Gastrocnemius medialis (tissue), 4 donors: ENCODE data around the gene ZNF787.

ENCODE experiments used
- POLR2A ChIP-seq, 2 donors: fragments of 450-650 bp; IDR thresholded peaks; one replicate each; pipeline ENCODE4 v1.6.1; 2017; ENCODE audit warnings: antibody characterized with exemption in 2 of 2, mild to moderate bottlenecking in 2 of 2, moderate library complexity in 2 of 2
- TF ChIP-seq, protein P1 (sequence below), 5 experiments: fragments of 450-650 bp in 3 of 5; fragments of 200-600 bp in 2 of 5; sonication (generic) in 2 of 5; IDR thresholded peaks in 4 of 5; conservative IDR thresholded peaks in 1 of 5; 1 replicate in 4 of 5; 2 replicates in 1 of 5; pipeline ENCODE4 v1.5.1; 2016 to 2019; ENCODE audit warnings: antibody characterized with exemption in 5 of 5, mild to moderate bottlenecking in 3 of 5, moderate library complexity in 3 of 5

DNA sequence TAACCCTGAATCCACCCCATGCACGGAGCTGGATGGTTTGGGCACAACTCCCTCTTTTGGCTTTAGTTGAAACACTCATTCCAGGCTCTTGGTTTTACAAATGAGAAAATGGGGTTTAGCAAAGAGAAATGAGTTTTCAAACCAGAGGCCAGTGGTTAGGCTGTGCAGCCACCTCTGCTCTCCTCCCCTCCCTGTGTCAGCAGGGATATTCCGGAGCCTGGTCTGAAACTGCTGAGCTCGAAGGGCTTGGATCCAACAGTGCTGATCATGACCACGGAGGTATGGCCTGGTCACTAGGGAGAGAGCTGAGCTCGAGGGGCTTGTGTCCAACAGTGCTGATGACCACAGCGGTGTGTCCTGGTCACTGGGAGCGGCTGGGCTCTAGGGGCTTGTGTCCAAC lies 41.5 kb downstream of the ZNF787 start:
- TF ChIP-seq, protein P1, sequence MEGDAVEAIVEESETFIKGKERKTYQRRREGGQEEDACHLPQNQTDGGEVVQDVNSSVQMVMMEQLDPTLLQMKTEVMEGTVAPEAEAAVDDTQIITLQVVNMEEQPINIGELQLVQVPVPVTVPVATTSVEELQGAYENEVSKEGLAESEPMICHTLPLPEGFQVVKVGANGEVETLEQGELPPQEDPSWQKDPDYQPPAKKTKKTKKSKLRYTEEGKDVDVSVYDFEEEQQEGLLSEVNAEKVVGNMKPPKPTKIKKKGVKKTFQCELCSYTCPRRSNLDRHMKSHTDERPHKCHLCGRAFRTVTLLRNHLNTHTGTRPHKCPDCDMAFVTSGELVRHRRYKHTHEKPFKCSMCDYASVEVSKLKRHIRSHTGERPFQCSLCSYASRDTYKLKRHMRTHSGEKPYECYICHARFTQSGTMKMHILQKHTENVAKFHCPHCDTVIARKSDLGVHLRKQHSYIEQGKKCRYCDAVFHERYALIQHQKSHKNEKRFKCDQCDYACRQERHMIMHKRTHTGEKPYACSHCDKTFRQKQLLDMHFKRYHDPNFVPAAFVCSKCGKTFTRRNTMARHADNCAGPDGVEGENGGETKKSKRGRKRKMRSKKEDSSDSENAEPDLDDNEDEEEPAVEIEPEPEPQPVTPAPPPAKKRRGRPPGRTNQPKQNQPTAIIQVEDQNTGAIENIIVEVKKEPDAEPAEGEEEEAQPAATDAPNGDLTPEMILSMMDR (IDR thresholded peaks at IDR 0.05 in 4 of 5, conservative IDR thresholded peaks at IDR 0.05 in 1 of 5): no peak
- no peak for TF ChIP-seq POLR2A (IDR thresholded peaks at IDR 0.05)
